K562 (cell line): ENCODE results near the gene ZFP36. TPM values are rescaled to one million over a fixed set of nuclear protein-coding genes. Genes with fewer than 3 reads are reported as not detected.

Source experiments
- DPF2 ChIP-seq: fragments of 450-650 bp; IDR thresholded peaks from 2 replicates; pipeline ENCODE4 v1.6.1; 2016
- EP300 ChIP-seq: IDR thresholded peaks from 2 replicates; pipeline ENCODE4 v1.6.1; 2012; ENCODE audit warnings: low read length, improper control_type of control experiment
- HBP1 ChIP-seq: fragments of 450-650 bp; formaldehyde crosslinking; IDR thresholded peaks from 2 replicates; pipeline ENCODE4 v1.4.0; 2022; ENCODE audit warnings: missing genetic modification characterization
- LEF1 ChIP-seq: fragments of 450-650 bp; IDR thresholded peaks from 2 replicates; pipeline ENCODE4 v1.6.1; 2016; ENCODE audit warnings: mild to moderate bottlenecking
- NBN ChIP-seq: fragments of 450-650 bp; IDR thresholded peaks from 2 replicates; pipeline ENCODE4 v1.6.1; 2016; ENCODE audit warnings: low read depth, mild to moderate bottlenecking
- PKNOX1 ChIP-seq: fragments of 450-650 bp; IDR thresholded peaks from 2 replicates; pipeline ENCODE4 v1.6.1; 2016
- SFPQ ChIP-seq: fragments of 200-400 bp; formaldehyde crosslinking; IDR thresholded peaks from 2 replicates; pipeline ENCODE4 v1.6.1; 2017; ENCODE audit warnings: mild to moderate bottlenecking, low read depth, low read length, moderate library complexity
- SMARCA4 ChIP-seq: fragments of 450-650 bp; IDR thresholded peaks from 2 replicates; pipeline ENCODE4 v1.6.1; 2016
- TAF15 ChIP-seq: fragments of 200-400 bp; formaldehyde crosslinking; IDR thresholded peaks from 2 replicates; pipeline ENCODE4 v1.6.1; 2017; ENCODE audit warnings: mild to moderate bottlenecking, low read depth, low read length, moderate library complexity
- ZBTB43 ChIP-seq: sonication (generic); formaldehyde crosslinking; IDR thresholded peaks from 2 replicates; pipeline ENCODE4 v1.8.0; 2023; ENCODE audit warnings: mild to moderate bottlenecking, missing genetic modification reagents
- ZNF263 ChIP-seq: sonication (generic); formaldehyde crosslinking; IDR thresholded peaks from 2 replicates; pipeline ENCODE4 v1.8.0; 2022; ENCODE audit warnings: mild to moderate bottlenecking, missing genetic modification reagents, borderline replicate concordance
- ZNF407 ChIP-seq: fragments of 450-650 bp; IDR thresholded peaks from 2 replicates; pipeline ENCODE4 v1.6.1; 2016; ENCODE audit warnings: low read depth
- ZNF76 ChIP-seq: fragments of 250-450 bp; sonication (Bioruptor Pico); IDR thresholded peaks from 2 replicates; pipeline ENCODE4 v1.4.0; 2020; ENCODE audit warnings: mild to moderate bottlenecking, moderate library complexity, borderline replicate concordance
- polyA plus RNA-seq, 8 experiments: library from polyadenylated mRNA; depleted of rRNA in 4 of 8; stranded (reverse) in 5 of 8; unstranded in 3 of 8; fragments of >200 nt; fragmentation: Nextera tagmentation in 2 of 8; fragmentation: Illumina TruSeq in 1 of 8; extraction: Ambion mirVana in 2 of 8; extraction: Trizol in 1 of 8; gene quantifications; 2 replicates each; pipeline versions ENCODE4 v1.2.1 to v1.2.3, GENCODE V29; 2011 to 2014; ENCODE audit warnings: inconsistent platforms in 1 of 8, missing spikeins in 1 of 8
- total RNA-seq, 7 experiments: library from RNA; depleted of rRNA in 6 of 7; stranded (reverse); fragments of >200 nt in 6 of 7; fragmentation: Illumina TruSeq in 2 of 7; extraction: Trizol in 2 of 7; gene quantifications; 2 replicates each; pipeline versions ENCODE4 v1.2.1 to v1.2.3, GENCODE V29; 2011 to 2021; ENCODE audit warnings: low replicate concordance in 1 of 7

ZFP36 gene
- total and polyA plus RNA-seq, 9 of the 15 experiments (the other 6 are each of a cell fraction or from before 2014, with no cell fraction given), result 1.0 to 20.1 (median 3.5) TPM

GRCh38 chr19:39405958-39406655 lies 540 bp upstream of the ZFP36 start (continued):
- TF ChIP-seq TAF15, result no peak
- TF ChIP-seq NBN, result no peak; the same call in 1 of the 2 replicates
- 0 out of 2 replicates have a peak, but pooled peaks have one; percentile 39 for TF ChIP-seq ZNF263 (CRISPR knock-in tag)
- TF ChIP-seq ZNF76, result no peak
- TF ChIP-seq PKNOX1, result peak; percentile 61; the same call in 1 of the 2 replicates
- TF ChIP-seq LEF1, result peak; percentile 17; the same call in 1 of the 2 replicates
- peak; percentile 35 for TF ChIP-seq DPF2
- peak; percentile 66; the same call in 1 of the 2 replicates for TF ChIP-seq HBP1 (CRISPR knock-in tag)
- TF ChIP-seq ZBTB43, result no peak
- TF ChIP-seq EP300, result no peak
- TF ChIP-seq ZNF407, result no peak
- no peak for TF ChIP-seq SFPQ
- peak; percentile 41 for TF ChIP-seq SMARCA4
